HG03457 (cell line): ENCODE measurements around the gene MBD4.
"Not testable (repeated sequence)": the region's sequence is repeated elsewhere in the genome, so short reads cannot be mapped to it uniquely, and the experiment has no call there.

ENCODE experiments used
- ATAC-seq: cut with Tn5 transposase; IDR thresholded peaks from one replicate; pipeline ENCODE4 v1.9.1; 2021; ENCODE audit warnings: moderate number of reproducible peaks; ENCODE audit not compliant: unreplicated experiment

MBD4 gene

GRCh38 chr3:129384594-129385323, 55.0 kb downstream of the MBD4 start:
- ATAC-seq, result no peak

GRCh38 chr3:129384103-129384502, 55.6 kb downstream of the MBD4 start:
- ATAC-seq, result not testable (repeated sequence)

- ATAC-seq, result no peak
These were observed 56.4 kb downstream of the MBD4 start for GRCh38 chr3:129383292-129383860.

- ATAC-seq, result no peak
These were observed 57.4 kb downstream of the MBD4 start for GRCh38 chr3:129382366-129382765.
